Transverse colon (tissue), 4 donors: ENCODE data around the gene CCS.

Experiments used
- POLR2A ChIP-seq: fragments of 450-650 bp; IDR thresholded peaks from one replicate; pipeline ENCODE4 v1.6.1; 2016; ENCODE audit warnings: antibody characterized with exemption, mild to moderate bottlenecking, moderate library complexity
- POLR2AphosphoS5 ChIP-seq, 3 donors: sonication (generic); formaldehyde crosslinking; IDR thresholded peaks; one replicate each; pipeline ENCODE4 v1.6.1; 2016; ENCODE audit warnings: antibody characterized with exemption in 3 of 3
- TF ChIP-seq, protein P1 (sequence below), 5 experiments: fragments of 200-600 bp in 3 of 5; fragments of 450-650 bp in 2 of 5; sonication (generic) in 3 of 5; IDR thresholded peaks; 1 replicate in 2 of 5; 2 replicates in 3 of 5; pipeline ENCODE4 v1.5.1; 2016 to 2017; ENCODE audit warnings: antibody characterized with exemption in 5 of 5, inconsistent platforms in 3 of 5, mild to moderate bottlenecking in 2 of 5, moderate library complexity in 1 of 5

DNA sequence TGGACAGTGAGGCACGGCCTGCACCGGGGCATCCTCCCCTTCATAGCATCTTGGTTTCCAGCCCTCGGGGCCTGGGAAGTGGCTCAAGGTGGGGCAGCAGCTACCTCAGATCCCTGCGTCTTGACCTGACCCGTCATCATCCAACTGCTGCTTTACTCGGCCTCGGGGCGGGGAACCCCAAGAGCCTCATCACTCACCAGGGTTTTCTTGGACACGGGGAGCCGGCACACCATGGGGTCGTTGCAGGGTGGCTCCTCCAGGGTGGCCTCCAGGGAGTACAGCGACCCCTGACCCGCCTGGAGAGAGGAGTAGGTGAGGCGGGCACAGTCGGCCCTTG is 25.2 kb upstream of the CCS start:
- no peak for TF ChIP-seq POLR2A
- TF ChIP-seq, protein P1, sequence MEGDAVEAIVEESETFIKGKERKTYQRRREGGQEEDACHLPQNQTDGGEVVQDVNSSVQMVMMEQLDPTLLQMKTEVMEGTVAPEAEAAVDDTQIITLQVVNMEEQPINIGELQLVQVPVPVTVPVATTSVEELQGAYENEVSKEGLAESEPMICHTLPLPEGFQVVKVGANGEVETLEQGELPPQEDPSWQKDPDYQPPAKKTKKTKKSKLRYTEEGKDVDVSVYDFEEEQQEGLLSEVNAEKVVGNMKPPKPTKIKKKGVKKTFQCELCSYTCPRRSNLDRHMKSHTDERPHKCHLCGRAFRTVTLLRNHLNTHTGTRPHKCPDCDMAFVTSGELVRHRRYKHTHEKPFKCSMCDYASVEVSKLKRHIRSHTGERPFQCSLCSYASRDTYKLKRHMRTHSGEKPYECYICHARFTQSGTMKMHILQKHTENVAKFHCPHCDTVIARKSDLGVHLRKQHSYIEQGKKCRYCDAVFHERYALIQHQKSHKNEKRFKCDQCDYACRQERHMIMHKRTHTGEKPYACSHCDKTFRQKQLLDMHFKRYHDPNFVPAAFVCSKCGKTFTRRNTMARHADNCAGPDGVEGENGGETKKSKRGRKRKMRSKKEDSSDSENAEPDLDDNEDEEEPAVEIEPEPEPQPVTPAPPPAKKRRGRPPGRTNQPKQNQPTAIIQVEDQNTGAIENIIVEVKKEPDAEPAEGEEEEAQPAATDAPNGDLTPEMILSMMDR (IDR thresholded peaks at IDR 0.05) = no peak
- TF ChIP-seq POLR2AphosphoS5 (IDR thresholded peaks at IDR 0.05) = no peak
